ENCODE measurements around the gene DIP2A. TPM values are rescaled to one million over a fixed set of nuclear protein-coding genes. Genes with fewer than 3 reads are reported as not detected.

DIP2A gene
- total RNA-seq, 2 donors from 2014 or later, result 51.0 to 52.2 TPM

DNA sequence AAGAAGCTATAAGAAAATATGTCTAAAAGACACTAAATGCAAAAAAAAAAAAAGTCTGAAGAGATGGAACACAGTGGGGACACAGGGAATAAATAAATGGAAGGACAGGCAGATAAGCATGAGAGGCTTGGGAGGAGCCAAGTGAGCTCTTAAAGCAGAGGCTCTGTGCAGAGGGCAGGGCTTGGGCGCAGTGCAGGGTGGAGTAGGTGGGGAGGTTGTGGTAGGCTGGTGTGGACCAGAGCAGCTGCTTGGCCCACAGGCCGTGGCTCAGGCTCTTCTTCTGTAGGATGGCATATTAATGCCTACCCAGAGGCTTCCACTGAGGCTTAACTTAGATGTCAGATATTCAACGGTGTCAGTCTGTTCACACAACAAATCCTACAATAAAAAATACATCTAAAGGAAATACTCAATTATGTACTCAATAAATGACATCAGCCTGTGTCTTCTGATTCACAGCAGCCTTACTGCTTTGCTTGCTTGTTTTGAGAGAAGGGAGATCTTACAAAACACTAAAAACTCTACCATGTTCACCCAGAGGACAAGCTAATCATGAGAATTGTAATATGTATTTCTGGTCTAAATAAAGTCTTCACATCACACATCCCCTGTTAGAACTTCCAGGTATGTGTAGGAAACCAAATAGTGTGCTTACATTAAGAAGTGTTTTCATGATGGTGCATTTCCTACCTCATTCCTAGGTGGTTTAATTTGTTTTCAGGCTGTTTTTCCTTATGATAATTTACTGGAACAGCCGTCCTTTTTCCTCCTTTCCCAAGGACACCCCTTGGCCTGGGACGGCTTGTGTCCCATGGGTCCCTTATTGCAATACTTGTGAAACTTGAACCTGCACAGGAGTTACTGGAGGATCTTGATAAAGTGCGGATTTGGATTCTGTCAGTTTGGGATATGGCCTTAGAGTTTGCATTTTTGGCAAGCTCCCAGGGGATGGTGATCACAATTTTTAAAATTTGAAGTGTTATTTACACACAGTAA is 24.9 kb downstream of the DIP2A start:
- H3K27me3 Mint-ChIP-seq (ENCODE audit: insufficient read depth), result no peaks in the 10 kb centered on the region
- H3K9me3 Mint-ChIP-seq, result no peaks in the 10 kb centered on the region
- WGBS, 2 experiments (ENCODE audit: insufficient coverage in 1 of 2, insufficient read length in 1 of 2), result 89 to 100% methylated on average over 2 to 6 of the region's 6 CpGs
- Histone ChIP-seq H3K36me3 (ENCODE audit: control insufficient read depth, insufficient read depth, low read length) (peaks cover 38% of the 10 kb centered on the region), H3K9ac (ENCODE audit: extremely low read depth, low read length, poor library complexity, severe bottlenecking) (no peak overlapping the region), H3K4me1 (ENCODE audit: control insufficient read depth, insufficient read depth, low read length) (no peaks in the 10 kb centered on the region), H3K27me3 (ENCODE audit: control insufficient read depth, insufficient read depth, low read length, poor library complexity, severe bottlenecking) (no peaks in the 10 kb centered on the region), H3K9me3 (ENCODE audit: control insufficient read depth, low read length) (no peaks in the 10 kb centered on the region), H3K27ac (ENCODE audit: low read depth, low read length) (no peak overlapping the region), H3K4me3 (ENCODE audit: low read length) (no peak overlapping the region)
- H3K4me1 Mint-ChIP-seq, result peaks cover 8% of the 10 kb centered on the region
- peaks cover 25% of the 10 kb centered on the region for H3K36me3 Mint-ChIP-seq (ENCODE audit: low read depth)
- TF ChIP-seq, protein P1, sequence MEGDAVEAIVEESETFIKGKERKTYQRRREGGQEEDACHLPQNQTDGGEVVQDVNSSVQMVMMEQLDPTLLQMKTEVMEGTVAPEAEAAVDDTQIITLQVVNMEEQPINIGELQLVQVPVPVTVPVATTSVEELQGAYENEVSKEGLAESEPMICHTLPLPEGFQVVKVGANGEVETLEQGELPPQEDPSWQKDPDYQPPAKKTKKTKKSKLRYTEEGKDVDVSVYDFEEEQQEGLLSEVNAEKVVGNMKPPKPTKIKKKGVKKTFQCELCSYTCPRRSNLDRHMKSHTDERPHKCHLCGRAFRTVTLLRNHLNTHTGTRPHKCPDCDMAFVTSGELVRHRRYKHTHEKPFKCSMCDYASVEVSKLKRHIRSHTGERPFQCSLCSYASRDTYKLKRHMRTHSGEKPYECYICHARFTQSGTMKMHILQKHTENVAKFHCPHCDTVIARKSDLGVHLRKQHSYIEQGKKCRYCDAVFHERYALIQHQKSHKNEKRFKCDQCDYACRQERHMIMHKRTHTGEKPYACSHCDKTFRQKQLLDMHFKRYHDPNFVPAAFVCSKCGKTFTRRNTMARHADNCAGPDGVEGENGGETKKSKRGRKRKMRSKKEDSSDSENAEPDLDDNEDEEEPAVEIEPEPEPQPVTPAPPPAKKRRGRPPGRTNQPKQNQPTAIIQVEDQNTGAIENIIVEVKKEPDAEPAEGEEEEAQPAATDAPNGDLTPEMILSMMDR (conservative IDR thresholded peaks at IDR 0.05), result no peak
- H3K27ac Mint-ChIP-seq, result peak overlapping the region; percentile 65
- no peak overlapping the region for H3K4me3 Mint-ChIP-seq
- DNase-seq, result no peak

DNA sequence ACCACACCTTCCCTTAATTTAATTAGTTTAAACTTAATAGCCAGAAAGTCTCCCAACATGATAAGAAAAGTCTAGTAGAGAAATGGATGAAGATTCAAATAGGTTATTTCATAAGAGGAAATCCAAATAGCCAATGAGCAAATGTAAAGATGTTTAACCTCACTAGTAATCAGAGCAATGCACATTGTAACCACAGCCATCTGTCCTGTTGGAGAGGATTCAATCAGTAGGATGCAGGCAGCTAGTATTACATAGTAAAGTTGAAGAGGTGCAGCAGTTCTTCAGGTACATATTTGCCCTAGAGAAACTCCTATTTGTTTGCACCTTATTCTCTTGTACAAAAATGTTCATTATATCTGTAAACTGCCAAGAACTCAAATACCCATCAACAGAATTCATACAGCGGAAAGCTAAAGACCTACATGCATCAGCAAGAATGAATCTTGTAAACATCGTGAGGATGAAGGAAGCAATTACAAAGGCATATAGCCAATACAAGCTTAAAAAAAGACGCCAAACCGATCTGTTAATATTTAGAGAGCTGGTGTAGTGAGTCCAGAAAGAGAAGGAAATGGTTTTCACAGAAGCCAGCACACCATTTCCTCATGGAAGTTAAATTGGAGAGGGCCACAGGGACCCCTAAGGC is 27.9 kb downstream of the DIP2A start:
- WGBS, 2 experiments (ENCODE audit: insufficient coverage in 1 of 2, insufficient read length in 1 of 2), result 94 to 98% methylated on average over 4 of the region's 4 CpGs
- no peaks in the 10 kb centered on the region for H3K9me3 Mint-ChIP-seq

DNA sequence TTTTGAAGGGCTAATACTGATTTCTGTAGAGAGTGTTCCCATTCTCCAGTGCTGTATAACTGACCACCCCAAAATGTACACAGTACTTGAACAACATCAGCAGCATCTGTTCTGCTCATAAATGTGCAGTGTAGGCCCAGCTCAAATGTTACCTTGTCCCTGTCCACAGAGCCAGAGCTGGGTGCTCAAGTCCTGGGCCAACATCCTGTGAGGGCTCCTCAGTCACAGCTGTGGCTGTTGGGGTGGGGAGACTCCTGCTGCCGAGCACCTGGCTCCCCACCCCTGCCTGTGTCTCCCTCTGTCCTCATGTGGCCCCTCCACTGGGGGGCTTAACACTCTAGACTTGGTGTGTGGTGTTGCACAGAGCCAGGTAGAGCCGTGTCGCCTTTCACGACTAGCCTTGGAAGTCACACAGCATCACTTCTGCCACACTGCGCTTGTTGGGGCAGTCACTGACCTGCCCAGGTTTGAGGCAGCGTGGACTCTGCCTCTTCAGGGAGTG is 30.5 kb downstream of the DIP2A start:
- Mint-ChIP-seq H3K27me3 (ENCODE audit: insufficient read depth) (no peaks in the 10 kb centered on the region), H3K9me3 (no peaks in the 10 kb centered on the region), H3K4me1 (no peaks in the 10 kb centered on the region), H3K36me3 (ENCODE audit: low read depth) (peaks cover 41% of the 10 kb centered on the region), H3K27ac (no peak overlapping the region), H3K4me3 (no peak overlapping the region)
- DNase-seq, result no peak
- no peaks in the 10 kb centered on the region for H3K27me3 ChIP-seq (ENCODE audit: control insufficient read depth, insufficient read depth, low read length, poor library complexity, severe bottlenecking)
- H3K4me1 ChIP-seq (ENCODE audit: control insufficient read depth, insufficient read depth, low read length), result no peaks in the 10 kb centered on the region
- H3K9me3 ChIP-seq (ENCODE audit: control insufficient read depth, low read length), result no peaks in the 10 kb centered on the region
- H3K27ac ChIP-seq (ENCODE audit: low read depth, low read length), result no peak overlapping the region
- H3K9ac ChIP-seq (ENCODE audit: extremely low read depth, low read length, poor library complexity, severe bottlenecking), result no peak overlapping the region
- 93 to 95% methylated on average over 6 of the region's 6 CpGs for WGBS, 2 experiments (ENCODE audit: insufficient coverage in 1 of 2, insufficient read length in 1 of 2)
- H3K36me3 ChIP-seq (ENCODE audit: control insufficient read depth, insufficient read depth, low read length), result peaks cover 55% of the 10 kb centered on the region
- no peak overlapping the region for H3K4me3 ChIP-seq (ENCODE audit: low read length)
- TF ChIP-seq, protein P1 (conservative IDR thresholded peaks at IDR 0.05), result no peak

More for the DNA sequence above, 27.9 kb downstream of the DIP2A start:
- Histone ChIP-seq H3K27ac (ENCODE audit: low read depth, low read length) (no peak overlapping the region), H3K4me3 (ENCODE audit: low read length) (no peak overlapping the region), H3K4me1 (ENCODE audit: control insufficient read depth, insufficient read depth, low read length) (no peaks in the 10 kb centered on the region), H3K27me3 (ENCODE audit: control insufficient read depth, insufficient read depth, low read length, poor library complexity, severe bottlenecking) (no peaks in the 10 kb centered on the region), H3K9ac (ENCODE audit: extremely low read depth, low read length, poor library complexity, severe bottlenecking) (no peak overlapping the region), H3K36me3 (ENCODE audit: control insufficient read depth, insufficient read depth, low read length) (peaks cover 39% of the 10 kb centered on the region), H3K9me3 (ENCODE audit: control insufficient read depth, low read length) (no peaks in the 10 kb centered on the region)
- peaks cover 3% of the 10 kb centered on the region for H3K4me1 Mint-ChIP-seq
- peaks cover 22% of the 10 kb centered on the region for H3K36me3 Mint-ChIP-seq (ENCODE audit: low read depth)
- no peaks in the 10 kb centered on the region for H3K27me3 Mint-ChIP-seq (ENCODE audit: insufficient read depth)
- TF ChIP-seq, protein P1 (conservative IDR thresholded peaks at IDR 0.05), result no peak
- no peak for DNase-seq
- H3K27ac Mint-ChIP-seq, result no peak overlapping the region
- H3K4me3 Mint-ChIP-seq, result no peak overlapping the region

All from endodermal cell (in vitro differentiated cells).